ENCODE measurements around the gene NCOA7. TPM values are rescaled to one million over a fixed set of nuclear protein-coding genes. Genes with fewer than 3 reads are reported as not detected.

The NCOA7 gene
- polyA plus RNA-seq, 3 donors from 2014 or later, result 10.2 to 48.1 (median 16.1) TPM

DNA sequence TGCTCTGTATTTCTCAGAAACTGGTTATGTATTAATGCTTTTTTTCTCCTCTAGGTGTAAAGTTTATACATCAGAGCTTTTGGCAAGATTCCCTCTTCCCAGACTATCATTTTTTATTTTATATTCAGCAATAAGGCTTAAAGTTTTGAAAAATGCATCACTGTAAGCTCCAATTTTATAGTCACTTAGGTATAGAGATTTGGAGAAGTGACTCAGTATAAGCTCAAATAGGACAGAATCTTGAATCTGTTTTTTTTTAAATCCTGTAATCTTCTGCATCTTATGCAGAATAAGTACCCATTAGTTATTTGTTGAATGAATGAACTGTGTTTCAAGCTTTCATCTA is 1.0 kb downstream of the NCOA7 start:
- Mint-ChIP-seq H3K4me1 (peaks cover 59 to 66% of the 10 kb centered on the region in 2 donors), H3K9me3 (no peaks in the 10 kb centered on the region), H3K27ac (peak overlapping the region; percentile 77 to 95 (median 92)), H3K4me3 (peak overlapping the region; percentile 91 to 98 (median 93)), H3K27me3 (ENCODE audit: low read depth in 3 of 3) (peaks cover 0 to 10% (median 4%) of the 10 kb centered on the region in 3 donors), H3K36me3 (peaks cover 0 to 5% (median 0%) of the 10 kb centered on the region in 3 donors)
- DNase-seq, result no peak

DNA sequence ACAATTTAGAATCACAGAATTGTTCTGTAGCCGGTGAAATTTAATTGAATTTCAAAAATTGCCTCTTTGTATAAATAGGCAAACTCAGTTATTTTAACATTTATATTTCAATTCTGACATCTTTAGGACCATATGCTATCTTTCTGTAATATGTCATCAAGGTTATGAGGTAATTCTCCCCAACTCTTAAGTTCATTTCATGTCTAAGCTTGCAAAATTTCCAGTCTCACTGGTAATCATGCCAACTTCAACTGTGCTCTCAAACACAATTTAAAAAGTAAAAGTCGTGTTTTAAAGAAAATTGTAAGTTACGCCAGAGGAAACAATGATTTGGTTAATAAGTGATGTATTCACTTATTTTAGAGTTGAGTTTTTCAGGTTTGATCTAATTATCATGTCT is 1.4 kb downstream of the NCOA7 start:
- Mint-ChIP-seq H3K27ac (peak overlapping the region in 2 of 6 donors; percentile 11 to 77), H3K4me3 (peak overlapping the region; percentile 91 to 98 (median 93)), H3K9me3 (no peaks in the 10 kb centered on the region), H3K27me3 (ENCODE audit: low read depth in 3 of 3) (peaks cover 0 to 10% (median 4%) of the 10 kb centered on the region in 3 donors), H3K36me3 (peaks cover 0 to 4% (median 0%) of the 10 kb centered on the region in 3 donors), H3K4me1 (peaks cover 58 to 66% of the 10 kb centered on the region in 2 donors)
- no peak for DNase-seq

DNA sequence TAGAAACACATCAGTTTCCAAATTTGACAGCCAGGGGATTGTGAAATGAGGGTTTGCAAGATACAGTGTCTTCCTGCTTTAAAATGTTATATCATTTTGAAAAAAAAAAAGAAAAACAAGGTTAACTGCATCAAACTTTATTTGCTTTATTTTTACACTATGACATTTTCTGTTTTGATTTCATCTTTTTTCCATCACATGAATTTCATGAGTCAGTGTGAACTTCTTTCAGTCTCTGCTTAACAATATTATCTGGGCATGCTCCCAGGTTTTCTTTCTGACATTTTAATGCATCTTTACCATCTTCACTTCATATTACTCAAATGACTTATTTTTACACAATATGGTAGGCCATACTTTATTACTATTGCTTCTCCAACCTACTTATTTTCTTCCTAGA is 1.9 kb downstream of the NCOA7 start:
- Mint-ChIP-seq H3K27me3 (ENCODE audit: low read depth in 3 of 3) (peaks cover 0 to 10% (median 4%) of the 10 kb centered on the region in 3 donors), H3K9me3 (no peaks in the 10 kb centered on the region), H3K4me3 (peak overlapping the region in 4 of 5 donors; percentile 15 to 92 (median 41)), H3K27ac (peak overlapping the region in 2 of 6 donors; percentile 13 to 60), H3K36me3 (peaks cover 0 to 3% (median 0%) of the 10 kb centered on the region in 3 donors), H3K4me1 (peaks cover 60 to 71% of the 10 kb centered on the region in 2 donors)
- DNase-seq, result no peak

DNA sequence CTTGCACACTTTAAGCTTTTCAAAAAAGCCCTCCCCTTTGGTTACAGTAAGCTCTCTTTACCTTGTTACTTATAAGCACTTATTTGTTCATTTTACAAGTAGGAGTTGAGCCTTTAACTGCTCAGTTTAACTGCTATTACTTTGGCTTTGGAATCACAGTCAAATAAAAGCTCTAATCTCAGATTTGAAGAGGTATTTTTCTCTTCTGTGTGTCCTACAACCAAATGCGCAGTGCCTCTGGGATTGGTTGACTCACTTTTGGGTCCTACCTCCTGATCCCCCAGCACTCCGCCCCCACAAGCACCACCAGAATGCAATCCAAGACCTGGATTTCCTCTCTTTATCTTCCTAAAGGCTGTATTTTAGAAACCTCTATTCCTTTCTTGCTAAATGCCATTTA is 2.5 kb downstream of the NCOA7 start:
- Mint-ChIP-seq H3K4me1 (peaks cover 57 to 71% of the 10 kb centered on the region in 2 donors), H3K36me3 (peaks cover 0 to 4% (median 0%) of the 10 kb centered on the region in 3 donors), H3K27me3 (ENCODE audit: low read depth in 3 of 3) (peaks cover 0 to 10% (median 4%) of the 10 kb centered on the region in 3 donors), H3K4me3 (peak overlapping the region in 2 of 5 donors; percentile 18 to 41), H3K27ac (peak overlapping the region in 2 of 6 donors; percentile 24 to 54), H3K9me3 (no peaks in the 10 kb centered on the region)
- DNase-seq, result no peak

DNA sequence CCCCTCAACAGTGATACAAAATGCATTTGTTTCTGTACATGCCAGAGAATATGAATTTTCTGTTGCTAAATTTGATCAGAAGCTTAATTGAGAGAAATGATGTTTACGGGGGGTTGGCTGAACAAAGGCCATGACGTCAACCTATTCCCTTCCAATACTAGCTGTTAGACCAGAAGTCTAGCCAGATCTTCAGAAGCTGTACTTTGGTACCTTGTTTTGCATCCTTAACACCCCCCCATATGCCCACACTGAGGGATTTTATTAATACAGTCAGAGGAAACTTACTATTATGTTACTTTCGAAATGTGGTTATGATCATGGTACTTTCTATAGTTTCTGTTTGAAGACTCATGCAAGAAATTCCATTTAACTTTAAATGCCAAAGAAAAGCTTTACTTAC is 3.1 kb downstream of the NCOA7 start:
- DNase-seq, result peak in 1 of 3 donors; percentile 31
- Mint-ChIP-seq H3K9me3 (no peaks in the 10 kb centered on the region), H3K4me3 (peak overlapping the region in 1 of 5 donors; percentile 41), H3K4me1 (peaks cover 57 to 71% of the 10 kb centered on the region in 2 donors), H3K27ac (peak overlapping the region in 2 of 6 donors; percentile 40 to 54), H3K36me3 (peaks cover 0 to 5% (median 0%) of the 10 kb centered on the region in 3 donors), H3K27me3 (ENCODE audit: low read depth in 3 of 3) (peaks cover 0 to 10% (median 4%) of the 10 kb centered on the region in 3 donors)

DNA sequence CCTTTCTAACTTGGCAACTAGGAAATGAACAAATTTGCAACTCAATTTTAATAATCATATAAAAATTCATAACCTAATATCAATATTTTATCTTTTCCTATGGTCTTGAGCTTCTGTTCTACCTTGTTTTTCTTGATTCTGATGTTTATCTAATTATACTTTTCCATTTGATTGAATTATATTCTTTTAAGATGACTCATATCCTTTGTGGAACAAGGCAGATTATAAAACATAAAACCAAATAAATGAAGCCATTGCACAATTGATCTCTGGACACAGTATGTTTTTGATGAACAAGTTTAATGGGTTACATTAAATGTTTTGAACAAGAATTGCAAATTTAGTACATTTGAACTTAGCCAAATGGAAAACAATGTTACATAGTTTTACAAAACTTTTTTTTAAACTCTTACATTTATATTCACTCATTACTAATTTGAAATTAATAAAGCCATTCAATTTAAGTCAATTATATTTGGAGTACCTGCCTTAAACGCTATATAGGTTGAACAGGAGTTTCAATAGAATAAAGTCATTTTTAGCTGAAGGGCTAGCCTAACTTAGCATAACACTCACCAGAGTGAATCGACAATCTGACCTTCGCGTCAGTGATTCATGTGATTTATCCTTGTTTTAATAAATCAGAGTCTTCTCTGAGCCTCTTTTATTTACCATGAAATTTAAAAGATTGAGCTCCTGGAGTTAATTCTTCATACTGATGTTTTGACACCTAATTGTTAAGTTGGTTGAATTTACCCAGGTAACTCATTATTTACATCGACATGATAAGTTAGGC is 3.8 kb downstream of the NCOA7 start:
- peaks cover 52 to 68% of the 10 kb centered on the region in 2 donors for H3K4me1 Mint-ChIP-seq
- H3K4me3 Mint-ChIP-seq, result peak overlapping the region in 1 of 5 donors; percentile 41
- no peak overlapping the region for H3K27ac Mint-ChIP-seq
- H3K9me3 Mint-ChIP-seq, result no peaks in the 10 kb centered on the region
- no peak for DNase-seq
- H3K27me3 Mint-ChIP-seq (ENCODE audit: low read depth in 3 of 3), result peaks cover 0 to 9% (median 4%) of the 10 kb centered on the region in 3 donors
- peaks cover 0 to 8% (median 0%) of the 10 kb centered on the region in 3 donors for H3K36me3 Mint-ChIP-seq

DNA sequence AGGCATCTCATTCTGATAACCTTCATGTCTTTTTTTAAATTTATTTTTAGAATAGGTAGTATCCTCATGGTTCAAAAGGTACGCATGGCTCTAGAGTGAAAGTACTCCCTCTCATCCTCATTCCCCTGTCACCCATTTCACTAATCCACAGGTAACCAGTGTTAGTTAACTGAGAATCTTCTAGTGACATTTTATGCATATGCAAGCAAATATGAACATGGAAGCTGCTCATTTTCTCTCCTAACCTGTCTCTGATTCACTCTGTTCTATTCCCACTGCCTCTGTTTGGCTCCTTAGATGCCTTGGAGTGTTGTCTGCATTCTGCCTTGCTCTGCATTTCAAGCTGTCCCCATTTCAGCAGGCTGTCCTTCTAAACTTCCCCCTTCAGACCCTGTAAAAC is 4.5 kb downstream of the NCOA7 start:
- H3K36me3 Mint-ChIP-seq, result peaks cover 0 to 8% (median 2%) of the 10 kb centered on the region in 3 donors

DNA sequence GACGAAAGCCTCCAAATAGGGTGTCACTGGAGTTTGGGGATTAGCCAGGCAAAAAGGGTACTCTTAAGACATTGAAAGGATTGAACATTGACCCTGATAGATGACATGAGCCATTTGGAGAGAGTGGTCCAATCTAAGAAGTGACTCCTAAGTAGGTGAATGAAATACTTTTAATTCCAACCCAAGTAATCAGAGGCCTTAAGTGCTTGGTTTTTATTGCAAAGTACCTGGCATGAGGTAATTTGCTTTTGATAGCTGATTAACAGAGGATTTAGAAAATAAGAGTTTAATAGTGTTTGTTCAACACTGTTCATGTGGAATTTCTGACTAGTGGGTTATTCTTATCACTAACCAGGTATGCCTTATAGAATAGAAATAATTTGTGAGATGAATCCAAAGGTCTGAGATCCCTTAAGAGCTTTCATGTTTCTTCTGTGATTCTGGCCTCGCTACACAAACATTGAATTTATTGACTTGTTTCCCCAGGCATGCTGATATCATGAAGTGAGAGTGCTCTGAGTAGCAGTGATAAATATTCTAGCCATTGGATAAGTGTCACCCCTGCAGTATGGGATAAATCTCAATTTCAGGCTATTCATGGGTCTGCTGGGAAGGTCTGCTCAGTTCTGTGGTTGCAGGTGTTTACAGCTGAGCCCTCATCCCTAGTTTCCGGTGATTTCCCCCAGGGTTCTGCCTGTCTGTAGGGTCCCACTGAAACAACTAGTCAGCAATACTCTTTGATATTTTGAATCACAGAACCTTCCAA is 6.5 kb downstream of the NCOA7 start:
- no peak overlapping the region for H3K27ac Mint-ChIP-seq
- no peak overlapping the region for H3K4me3 Mint-ChIP-seq
- DNase-seq, result no peak
- H3K27me3 Mint-ChIP-seq (ENCODE audit: low read depth in 3 of 3), result no peaks in the 10 kb centered on the region
- H3K9me3 Mint-ChIP-seq, result no peaks in the 10 kb centered on the region
- H3K36me3 Mint-ChIP-seq, result peaks cover 0 to 8% (median 6%) of the 10 kb centered on the region in 3 donors
- peaks cover 41 to 70% of the 10 kb centered on the region in 2 donors for H3K4me1 Mint-ChIP-seq

More for the DNA sequence above, 4.5 kb downstream of the NCOA7 start:
- H3K27me3 Mint-ChIP-seq (ENCODE audit: low read depth in 3 of 3), result peaks cover 0 to 2% (median 0%) of the 10 kb centered on the region in 3 donors
- peak overlapping the region in 1 of 5 donors; percentile 1 for H3K4me3 Mint-ChIP-seq
- H3K9me3 Mint-ChIP-seq, result no peaks in the 10 kb centered on the region
- DNase-seq, result no peak
- peaks cover 46 to 62% of the 10 kb centered on the region in 2 donors for H3K4me1 Mint-ChIP-seq
- H3K27ac Mint-ChIP-seq, result peak overlapping the region in 1 of 6 donors; percentile 3

DNA sequence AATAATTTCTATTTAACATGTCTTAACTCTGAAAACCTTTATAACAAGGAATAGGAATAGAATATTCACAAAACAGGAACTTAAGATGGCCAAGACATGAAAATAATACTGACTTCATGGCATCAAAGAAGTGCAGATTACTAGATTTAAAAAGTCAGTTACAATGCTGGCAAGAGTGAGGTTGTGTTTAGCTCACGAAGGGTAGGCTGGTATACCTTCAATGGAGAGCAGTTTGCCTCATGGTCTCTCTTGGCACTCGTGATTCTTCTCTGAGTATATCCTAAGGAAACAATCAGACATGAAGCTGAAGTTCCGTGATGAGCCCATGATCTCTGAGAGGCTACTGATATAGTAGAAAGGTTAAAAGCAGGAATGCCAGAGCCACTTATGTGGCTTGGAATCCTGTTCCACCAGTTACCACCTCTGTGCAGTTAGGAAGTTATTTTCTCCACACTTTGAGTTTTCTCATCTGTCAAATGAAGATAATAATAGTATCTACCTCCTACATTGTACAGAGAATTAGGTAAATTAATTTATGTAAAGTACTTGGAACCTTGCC is 7.2 kb downstream of the NCOA7 start:
- no peak for DNase-seq
- Mint-ChIP-seq H3K9me3 (no peaks in the 10 kb centered on the region), H3K36me3 (peaks cover 0 to 8% (median 6%) of the 10 kb centered on the region in 3 donors), H3K27ac (no peak overlapping the region), H3K4me1 (peaks cover 41 to 70% of the 10 kb centered on the region in 2 donors), H3K4me3 (no peak overlapping the region), H3K27me3 (ENCODE audit: low read depth in 3 of 3) (no peaks in the 10 kb centered on the region)

DNA sequence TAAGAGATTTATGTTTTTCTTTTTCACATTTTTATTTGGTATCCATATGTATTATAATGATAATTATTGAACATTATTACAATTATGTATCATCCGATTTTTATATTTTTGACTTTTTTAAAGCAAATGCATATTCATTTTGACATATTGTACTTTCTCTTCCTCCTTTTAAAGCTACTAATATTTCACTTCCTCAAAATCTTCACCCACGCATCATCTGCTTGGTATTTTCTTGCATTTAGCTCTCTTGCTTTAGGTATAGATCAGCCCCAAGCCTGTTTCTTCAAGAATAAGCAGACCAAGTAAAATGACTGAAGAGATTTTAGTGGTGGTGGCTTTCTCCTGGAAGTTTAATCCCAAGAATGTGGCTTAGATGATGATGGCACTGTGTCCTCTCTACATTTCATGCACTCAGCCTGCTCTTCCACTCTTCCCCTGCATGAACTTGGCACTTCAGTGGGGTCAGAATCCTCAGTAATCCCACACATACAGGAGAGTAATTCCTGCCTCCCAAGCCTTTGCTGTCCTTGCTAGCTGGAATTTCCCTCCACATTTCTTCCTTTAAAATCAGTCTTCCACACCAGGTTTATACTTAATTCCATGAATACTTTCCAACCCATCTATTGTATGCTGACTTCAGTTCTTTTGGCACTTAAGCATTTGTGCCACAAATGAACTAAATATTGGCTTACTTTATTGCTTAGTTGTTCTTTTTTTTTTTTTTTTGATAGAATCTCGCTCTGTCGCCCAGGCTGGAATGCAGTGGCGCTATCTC is 8.2 kb downstream of the NCOA7 start:
- no peaks in the 10 kb centered on the region for H3K27me3 Mint-ChIP-seq (ENCODE audit: low read depth in 3 of 3)
- peaks cover 0 to 8% (median 6%) of the 10 kb centered on the region in 3 donors for H3K36me3 Mint-ChIP-seq
- peaks cover 42 to 70% of the 10 kb centered on the region in 2 donors for H3K4me1 Mint-ChIP-seq
- peak overlapping the region in 1 of 6 donors; percentile 40 for H3K27ac Mint-ChIP-seq
- no peak overlapping the region for H3K4me3 Mint-ChIP-seq
- no peak for DNase-seq
- H3K9me3 Mint-ChIP-seq, result no peaks in the 10 kb centered on the region

DNA sequence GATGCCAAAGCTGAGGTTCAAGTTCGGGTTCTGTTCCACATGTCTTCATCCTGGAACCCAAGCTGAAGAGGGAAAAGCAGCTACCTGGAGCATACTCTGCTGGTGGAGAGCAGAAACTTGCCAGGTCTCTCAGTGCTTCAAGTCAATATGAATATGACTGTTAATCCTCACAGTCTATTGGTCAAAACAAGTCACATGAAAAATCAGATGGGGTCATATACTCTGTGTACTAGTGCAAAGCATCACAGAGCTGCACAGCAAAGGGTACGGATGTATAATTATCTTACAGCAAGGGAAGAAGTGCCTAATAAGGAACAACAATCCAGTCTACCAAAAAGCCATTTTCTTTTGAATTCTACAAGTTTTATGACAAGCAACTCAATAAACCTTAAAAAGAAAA is 11.6 kb downstream of the NCOA7 start:
- H3K36me3 Mint-ChIP-seq, result peaks cover 0 to 8% (median 6%) of the 10 kb centered on the region in 3 donors

DNA sequence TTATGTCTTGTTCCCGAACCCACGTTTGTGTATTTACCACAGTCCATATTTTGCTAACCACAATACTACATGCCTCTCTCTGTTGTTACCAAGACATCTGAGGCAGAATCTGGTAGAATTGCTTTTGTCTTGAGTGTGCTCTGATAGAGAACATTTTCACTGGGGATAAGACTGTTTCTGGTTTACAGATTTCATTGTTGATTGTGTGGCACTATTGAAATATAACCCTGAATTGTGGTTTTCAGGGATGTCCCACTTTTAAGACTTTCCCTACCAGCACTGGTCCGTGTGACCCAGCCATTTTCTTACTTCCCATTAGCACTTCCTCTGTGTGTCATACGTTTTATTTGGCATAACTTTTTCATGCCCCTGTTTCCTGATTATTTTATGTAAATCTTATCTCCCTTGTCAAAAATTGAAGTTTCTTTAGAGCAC is 12.2 kb downstream of the NCOA7 start:
- Mint-ChIP-seq H3K4me1 (peaks cover 50 to 77% of the 10 kb centered on the region in 2 donors), H3K9me3 (no peaks in the 10 kb centered on the region), H3K36me3 (peaks cover 0 to 6% (median 6%) of the 10 kb centered on the region in 3 donors), H3K27ac (peak overlapping the region; percentile 42 to 86 (median 60)), H3K27me3 (ENCODE audit: low read depth in 3 of 3) (no peaks in the 10 kb centered on the region), H3K4me3 (peak overlapping the region in 2 of 5 donors; percentile 1 to 3)
- no peak for DNase-seq

More for the DNA sequence above, 11.6 kb downstream of the NCOA7 start:
- peak overlapping the region in 5 of 6 donors; percentile 31 to 74 (median 42) for H3K27ac Mint-ChIP-seq
- DNase-seq, result no peak
- H3K9me3 Mint-ChIP-seq, result no peaks in the 10 kb centered on the region
- peak overlapping the region in 1 of 5 donors; percentile 13 for H3K4me3 Mint-ChIP-seq
- H3K27me3 Mint-ChIP-seq (ENCODE audit: low read depth in 3 of 3), result no peaks in the 10 kb centered on the region
- H3K4me1 Mint-ChIP-seq, result peaks cover 48 to 77% of the 10 kb centered on the region in 2 donors

DNA sequence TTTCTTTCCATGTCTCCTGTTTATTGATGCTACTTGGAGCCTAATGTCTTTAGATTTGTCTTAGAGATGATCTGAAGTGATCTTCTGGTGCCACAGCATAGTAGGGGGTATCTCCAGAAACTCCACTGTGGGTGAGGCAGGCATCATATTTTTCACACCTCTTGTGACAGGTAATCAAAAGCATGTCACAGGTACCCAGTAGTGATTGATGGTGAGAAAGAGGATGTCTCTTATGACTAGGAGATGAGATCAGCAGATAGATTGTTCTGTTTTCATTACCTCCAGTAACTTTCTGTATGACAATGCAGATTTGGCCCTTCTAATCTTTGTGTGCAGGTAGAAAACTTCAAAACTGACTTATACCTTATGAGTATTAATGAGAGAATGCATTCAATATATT is 13.5 kb downstream of the NCOA7 start:
- DNase-seq, result no peak
- Mint-ChIP-seq H3K4me1 (peaks cover 59 to 82% of the 10 kb centered on the region in 2 donors), H3K27me3 (ENCODE audit: low read depth in 3 of 3) (no peaks in the 10 kb centered on the region), H3K36me3 (peaks cover 0 to 7% (median 6%) of the 10 kb centered on the region in 3 donors), H3K4me3 (no peak overlapping the region), H3K9me3 (no peaks in the 10 kb centered on the region), H3K27ac (peak overlapping the region in 3 of 6 donors; percentile 1 to 62 (median 35))
